Gastroesophageal sphincter (tissue), 4 donors: ENCODE results near the gene MBOAT1. TPM values are rescaled to one million over a fixed set of nuclear protein-coding genes. Genes with fewer than 3 reads are reported as not detected.

Experiments
- ATAC-seq: fragments of 150-250 bp; one replicate; pipeline ENCODE4 v1.9.1; 2016; ENCODE audit warnings: mild to moderate bottlenecking, moderate library complexity
- H3K27ac ChIP-seq, 4 donors: fragments of 200-600 bp; sonication (generic) in 3 of 4; 1 replicate in 3 of 4; 2 replicates in 1 of 4; pipeline ENCODE4 v1.5.1; 2016 to 2019
- H3K27me3 ChIP-seq: fragments of 200-600 bp; sonication (generic); one replicate; pipeline ENCODE4 v1.5.1; 2019
- H3K36me3 ChIP-seq, 2 donors: fragments of 200-600 bp; sonication (generic); one replicate each; pipeline ENCODE4 v1.5.1; 2019; ENCODE audit warnings: control low read depth in 1 of 2
- H3K4me1 ChIP-seq, 3 donors: fragments of 200-600 bp; sonication (generic); 1 replicate in 2 of 3; 2 replicates in 1 of 3; pipeline ENCODE4 v1.5.1; 2016 to 2019; ENCODE audit warnings: control low read depth in 2 of 3
- H3K4me3 ChIP-seq, 2 donors: fragments of 200-600 bp; sonication (generic); one replicate each; pipeline ENCODE4 v1.5.1; 2019; ENCODE audit warnings: mild to moderate bottlenecking in 1 of 2, moderate library complexity in 1 of 2
- H3K9me3 ChIP-seq, 3 donors: fragments of 200-600 bp; sonication (generic); one replicate each; pipeline ENCODE4 v1.5.1; 2017 to 2019; ENCODE audit warnings: control low read depth in 2 of 3
- EP300 ChIP-seq: sonication (generic); formaldehyde crosslinking; IDR thresholded peaks from one replicate; pipeline ENCODE4 v1.6.1; 2017; ENCODE audit warnings: antibody characterized with exemption, mild to moderate bottlenecking
- POLR2A ChIP-seq, 2 donors: fragments of 450-650 bp; IDR thresholded peaks; one replicate each; pipeline ENCODE4 v1.6.1; 2017; ENCODE audit warnings: antibody characterized with exemption in 2 of 2, mild to moderate bottlenecking in 2 of 2, moderate library complexity in 1 of 2
- POLR2AphosphoS5 ChIP-seq: sonication (generic); formaldehyde crosslinking; IDR thresholded peaks from one replicate; pipeline ENCODE4 v1.6.1; 2017; ENCODE audit warnings: antibody characterized with exemption
- WGBS, 2 donors: methylation state at CpG; one replicate each; pipeline ENCODE4 v1.1.5; 2018; ENCODE audit warnings: low coverage in 1 of 2; 5-methylcytosine and 5-hydroxymethylcytosine counted together
- total RNA-seq, 4 donors: library from RNA; depleted of rRNA; stranded (reverse); fragments of >200 nt; gene quantifications; one replicate each; pipeline ENCODE4 v1.1.0, GENCODE V29; 2016
- TF ChIP-seq, protein P1 (sequence below), 4 experiments: fragments of 200-600 bp in 2 of 4; fragments of 450-650 bp in 2 of 4; sonication (generic) in 1 of 4; IDR thresholded peaks; one replicate each; pipeline ENCODE4 v1.5.1; 2017 to 2019; ENCODE audit warnings: antibody characterized with exemption in 4 of 4, mild to moderate bottlenecking in 2 of 4, moderate library complexity in 2 of 4

Gene MBOAT1
- total RNA-seq, 4 donors from 2014 or later = 2.6 to 11.8 (median 4.4) TPM

DNA sequence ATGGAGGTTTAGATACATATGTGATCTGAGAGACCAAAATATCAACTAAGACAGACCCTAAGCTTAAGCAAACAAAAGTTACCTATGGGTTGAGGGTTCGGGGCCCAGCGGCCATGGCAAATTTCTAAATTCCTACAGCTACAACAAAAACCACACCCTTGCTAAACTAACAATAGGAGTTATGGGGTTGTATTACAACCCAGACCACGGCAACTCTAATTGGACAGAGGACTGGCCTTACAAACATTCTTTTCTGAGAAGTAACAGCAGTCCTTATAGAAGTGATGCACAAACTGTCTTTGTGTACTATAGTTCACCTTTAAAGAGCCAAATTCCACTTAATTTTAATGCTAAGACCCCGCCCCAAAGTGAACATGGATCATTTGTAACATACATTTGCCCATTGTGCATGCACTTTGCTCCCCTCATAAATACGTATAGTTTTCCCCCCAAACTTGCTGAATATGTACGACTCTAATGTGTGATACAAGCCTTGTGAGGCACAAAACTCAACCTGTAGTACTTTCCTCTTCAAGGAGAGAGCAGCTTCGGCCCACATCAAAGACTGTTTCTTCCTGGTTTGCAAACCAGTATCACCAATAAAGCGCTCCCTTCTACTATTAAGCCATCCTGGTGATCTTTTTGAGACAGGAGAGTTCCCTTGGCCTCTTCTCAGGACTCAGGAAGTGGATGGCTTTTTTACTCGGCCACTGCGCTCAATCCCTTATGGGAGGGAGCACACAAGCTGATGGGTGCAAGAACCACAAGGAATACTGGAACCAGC is 25.6 kb upstream of the MBOAT1 start:
- H3K4me1 ChIP-seq = no peaks in the 10 kb centered on the region
- 78 to 80% methylated on average over 4 to 8 of the region's 10 CpGs for WGBS, 2 donors
- H3K4me3 ChIP-seq = no peak overlapping the region
- no peak for ATAC-seq
- H3K9me3 ChIP-seq = no peaks in the 10 kb centered on the region
- no peaks in the 10 kb centered on the region for H3K36me3 ChIP-seq
- TF ChIP-seq POLR2AphosphoS5 (no peak), POLR2A (IDR thresholded peaks at IDR 0.05) (no peak), EP300 (no peak)
- TF ChIP-seq, protein P1, sequence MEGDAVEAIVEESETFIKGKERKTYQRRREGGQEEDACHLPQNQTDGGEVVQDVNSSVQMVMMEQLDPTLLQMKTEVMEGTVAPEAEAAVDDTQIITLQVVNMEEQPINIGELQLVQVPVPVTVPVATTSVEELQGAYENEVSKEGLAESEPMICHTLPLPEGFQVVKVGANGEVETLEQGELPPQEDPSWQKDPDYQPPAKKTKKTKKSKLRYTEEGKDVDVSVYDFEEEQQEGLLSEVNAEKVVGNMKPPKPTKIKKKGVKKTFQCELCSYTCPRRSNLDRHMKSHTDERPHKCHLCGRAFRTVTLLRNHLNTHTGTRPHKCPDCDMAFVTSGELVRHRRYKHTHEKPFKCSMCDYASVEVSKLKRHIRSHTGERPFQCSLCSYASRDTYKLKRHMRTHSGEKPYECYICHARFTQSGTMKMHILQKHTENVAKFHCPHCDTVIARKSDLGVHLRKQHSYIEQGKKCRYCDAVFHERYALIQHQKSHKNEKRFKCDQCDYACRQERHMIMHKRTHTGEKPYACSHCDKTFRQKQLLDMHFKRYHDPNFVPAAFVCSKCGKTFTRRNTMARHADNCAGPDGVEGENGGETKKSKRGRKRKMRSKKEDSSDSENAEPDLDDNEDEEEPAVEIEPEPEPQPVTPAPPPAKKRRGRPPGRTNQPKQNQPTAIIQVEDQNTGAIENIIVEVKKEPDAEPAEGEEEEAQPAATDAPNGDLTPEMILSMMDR (IDR thresholded peaks at IDR 0.05) = no peak
- H3K27ac ChIP-seq = no peak overlapping the region
- no peaks in the 10 kb centered on the region for H3K27me3 ChIP-seq

DNA sequence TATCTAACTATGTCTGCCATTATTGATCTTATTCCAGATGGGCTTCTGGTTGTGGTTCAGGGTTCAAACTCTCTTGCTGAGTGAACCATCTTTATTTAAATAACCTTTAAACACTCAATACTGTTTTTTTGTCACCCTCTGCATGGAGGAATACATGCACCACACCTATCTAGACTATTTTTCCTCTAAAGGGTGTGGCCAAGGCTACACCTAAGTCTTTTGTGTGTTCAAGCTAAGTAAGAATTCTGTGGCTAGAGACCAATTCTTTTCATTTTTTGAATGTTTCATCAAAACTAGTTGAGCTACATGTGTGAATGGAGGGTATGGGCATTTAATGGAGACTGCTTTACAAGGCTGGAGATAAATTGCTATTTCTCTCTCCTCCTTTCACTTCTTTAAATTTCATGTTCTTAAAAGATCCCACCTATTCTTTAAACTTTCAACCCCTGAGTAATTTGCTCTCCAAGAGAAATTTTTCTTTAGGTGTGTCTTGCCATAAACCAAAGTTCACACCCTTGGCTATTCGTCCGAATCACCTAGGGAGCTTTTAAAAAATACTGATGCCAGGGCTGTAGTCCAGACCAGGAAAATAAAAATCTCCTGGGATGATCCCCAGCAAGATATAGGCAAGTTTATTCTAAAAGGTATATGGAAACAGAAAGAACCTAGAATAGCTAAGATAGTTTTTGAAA is 24.8 kb upstream of the MBOAT1 start:
- Histone ChIP-seq H3K4me1 (no peaks in the 10 kb centered on the region), H3K27ac (no peak overlapping the region), H3K4me3 (no peak overlapping the region), H3K36me3 (no peaks in the 10 kb centered on the region), H3K27me3 (no peaks in the 10 kb centered on the region), H3K9me3 (no peaks in the 10 kb centered on the region)
- WGBS, 2 donors = 41 to 59% methylated on average over 2 of the region's 2 CpGs
- TF ChIP-seq, protein P1 (IDR thresholded peaks at IDR 0.05) = no peak
- TF ChIP-seq POLR2A (IDR thresholded peaks at IDR 0.05) = no peak
- TF ChIP-seq POLR2AphosphoS5 = no peak
- no peak for TF ChIP-seq EP300
- ATAC-seq = no peak

DNA sequence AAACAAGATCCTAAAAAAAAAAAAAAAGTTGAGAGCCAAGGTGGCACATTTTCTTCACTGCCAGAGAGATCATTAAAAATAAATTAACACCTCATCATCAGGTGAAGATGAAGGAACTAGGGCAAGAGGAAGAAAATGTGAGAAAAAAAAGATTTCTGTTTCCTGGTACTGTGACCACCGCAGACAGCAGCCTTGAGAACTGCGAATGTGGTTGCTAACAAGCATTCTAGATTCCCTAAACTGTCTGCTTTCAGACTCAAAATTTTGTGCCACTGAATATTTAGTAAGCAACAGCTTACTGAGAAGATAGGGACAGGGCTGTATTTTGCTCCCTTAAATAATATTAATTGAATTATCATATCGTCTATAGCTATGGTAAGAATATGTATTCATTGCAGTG is 24.1 kb upstream of the MBOAT1 start:
- no peaks in the 10 kb centered on the region for H3K36me3 ChIP-seq
- H3K4me3 ChIP-seq = no peak overlapping the region
- WGBS, 2 donors = 78 to 83% methylated on average over 3 of the region's 3 CpGs
- no peaks in the 10 kb centered on the region for H3K9me3 ChIP-seq
- H3K27me3 ChIP-seq = no peaks in the 10 kb centered on the region
- no peak for TF ChIP-seq POLR2A (IDR thresholded peaks at IDR 0.05)
- TF ChIP-seq POLR2AphosphoS5 = no peak
- TF ChIP-seq, protein P1 (IDR thresholded peaks at IDR 0.05) = no peak
- no peak for TF ChIP-seq EP300
- ATAC-seq = no peak
- H3K27ac ChIP-seq = no peak overlapping the region
- H3K4me1 ChIP-seq = no peaks in the 10 kb centered on the region

DNA sequence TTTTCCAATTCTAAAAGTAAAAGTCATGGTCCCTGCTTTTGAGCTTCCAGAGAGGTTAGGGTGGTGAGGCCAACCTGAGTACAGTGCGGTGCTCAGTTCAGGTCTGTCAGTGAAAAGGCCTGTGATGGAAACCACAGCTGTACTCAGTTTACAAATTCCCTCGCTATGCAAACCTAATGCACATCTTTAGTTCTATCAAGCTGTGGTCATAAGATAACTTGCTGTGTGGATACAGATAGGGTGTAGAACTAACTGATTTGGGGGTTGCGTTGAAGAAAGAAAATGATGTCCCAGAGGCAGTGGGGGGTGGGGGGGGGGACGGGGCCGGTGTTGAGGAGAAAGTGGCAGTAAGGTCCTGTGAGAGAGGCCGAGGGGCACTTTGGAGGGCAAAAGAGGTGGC is 22.8 kb upstream of the MBOAT1 start:
- Histone ChIP-seq H3K4me1 (no peaks in the 10 kb centered on the region), H3K27ac (no peak overlapping the region), H3K27me3 (no peaks in the 10 kb centered on the region), H3K9me3 (no peaks in the 10 kb centered on the region), H3K4me3 (no peak overlapping the region), H3K36me3 (no peaks in the 10 kb centered on the region)
- ATAC-seq = no peak
- 87% methylated on average over 3 to 6 of the region's 6 CpGs for WGBS, 2 donors
- TF ChIP-seq EP300 (no peak), POLR2A (IDR thresholded peaks at IDR 0.05) (no peak), POLR2AphosphoS5 (no peak)
- TF ChIP-seq, protein P1 (IDR thresholded peaks at IDR 0.05) = no peak

DNA sequence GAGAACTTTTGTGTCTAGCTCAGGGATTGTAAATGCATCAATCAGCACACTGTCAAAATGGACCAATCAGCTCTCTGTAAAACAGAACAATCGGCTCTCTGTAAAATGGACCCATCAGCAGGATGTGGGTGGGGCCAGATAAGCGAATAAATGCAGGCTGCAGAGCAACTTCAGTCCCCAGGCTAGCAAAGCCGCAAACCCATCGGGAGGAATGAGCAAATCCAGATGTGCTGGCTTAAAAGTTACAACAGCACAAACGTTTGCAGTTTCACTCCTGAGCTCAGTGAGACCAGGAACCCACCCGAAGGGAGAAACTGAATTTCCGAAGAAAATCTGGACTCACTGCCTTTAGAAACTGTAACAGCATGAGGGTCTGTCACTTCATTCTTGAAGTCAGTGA is 21.9 kb upstream of the MBOAT1 start:
- no peak overlapping the region for H3K4me3 ChIP-seq
- ATAC-seq = no peak
- H3K4me1 ChIP-seq = no peaks in the 10 kb centered on the region
- H3K27me3 ChIP-seq = no peaks in the 10 kb centered on the region
- H3K27ac ChIP-seq = no peak overlapping the region
- H3K9me3 ChIP-seq = no peaks in the 10 kb centered on the region
- TF ChIP-seq, protein P1 (IDR thresholded peaks at IDR 0.05) = no peak
- TF ChIP-seq POLR2A (IDR thresholded peaks at IDR 0.05) = no peak
- TF ChIP-seq EP300 = no peak
- no peak for TF ChIP-seq POLR2AphosphoS5
- no peaks in the 10 kb centered on the region for H3K36me3 ChIP-seq
- WGBS, 2 donors = 61 to 72% methylated on average over 4 to 7 of the region's 7 CpGs
